Measurements from ENCODE around the gene ZNHIT6. TPM values are rescaled to one million over a fixed set of nuclear protein-coding genes. Genes with fewer than 3 reads are reported as not detected.
"Not testable (repeated sequence)": the region's sequence is repeated elsewhere in the genome, so short reads cannot be mapped to it uniquely, and the experiment has no call there.

Gene ZNHIT6
- total RNA-seq, 1 experiment from 2014 or later = 16.1 TPM

- Histone ChIP-seq H3F3A (ENCODE audit: insufficient read depth, low read depth) (0 out of 2 replicates have a peak, but pooled peaks cover 6% of the 10 kb centered on the region), H3K27ac (no peak overlapping the region), H3K4me1 (replicated peaks; ENCODE audit: insufficient read depth) (peaks cover 5% of the 10 kb centered on the region; the same call in 1 of the 2 replicates), H3K9me2 (ENCODE audit: insufficient read depth) (no peaks in the 10 kb centered on the region), H3K9me3 (ENCODE audit: insufficient read depth, low read depth) (peaks cover 11% of the 10 kb centered on the region; the same call in 1 of the 2 replicates), H3K36me3 (ENCODE audit: low read depth) (peaks cover 19% of the 10 kb centered on the region), H3K4me3 (no peak overlapping the region), H3K79me2 (ENCODE audit: low read depth) (no peaks in the 10 kb centered on the region), H4K20me1 (ENCODE audit: insufficient read depth) (no peaks in the 10 kb centered on the region), H2AFZ (no peak overlapping the region), H3K4me2 (no peak overlapping the region), H3K27me3 (ENCODE audit: insufficient read depth, low read depth) (no peaks in the 10 kb centered on the region)
- POLR2A ChIA-PET (ENCODE audit: unreplicated experiment) = no interaction called here
- BruUV-seq (replicated peaks) = no TSS peak
- no peak for TF ChIP-seq EZH2 (IDR thresholded peaks at IDR 0.05; ENCODE audit: low read depth)
- TF ChIP-seq, protein P1, sequence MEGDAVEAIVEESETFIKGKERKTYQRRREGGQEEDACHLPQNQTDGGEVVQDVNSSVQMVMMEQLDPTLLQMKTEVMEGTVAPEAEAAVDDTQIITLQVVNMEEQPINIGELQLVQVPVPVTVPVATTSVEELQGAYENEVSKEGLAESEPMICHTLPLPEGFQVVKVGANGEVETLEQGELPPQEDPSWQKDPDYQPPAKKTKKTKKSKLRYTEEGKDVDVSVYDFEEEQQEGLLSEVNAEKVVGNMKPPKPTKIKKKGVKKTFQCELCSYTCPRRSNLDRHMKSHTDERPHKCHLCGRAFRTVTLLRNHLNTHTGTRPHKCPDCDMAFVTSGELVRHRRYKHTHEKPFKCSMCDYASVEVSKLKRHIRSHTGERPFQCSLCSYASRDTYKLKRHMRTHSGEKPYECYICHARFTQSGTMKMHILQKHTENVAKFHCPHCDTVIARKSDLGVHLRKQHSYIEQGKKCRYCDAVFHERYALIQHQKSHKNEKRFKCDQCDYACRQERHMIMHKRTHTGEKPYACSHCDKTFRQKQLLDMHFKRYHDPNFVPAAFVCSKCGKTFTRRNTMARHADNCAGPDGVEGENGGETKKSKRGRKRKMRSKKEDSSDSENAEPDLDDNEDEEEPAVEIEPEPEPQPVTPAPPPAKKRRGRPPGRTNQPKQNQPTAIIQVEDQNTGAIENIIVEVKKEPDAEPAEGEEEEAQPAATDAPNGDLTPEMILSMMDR (conservative IDR thresholded peaks at IDR 0.05) = no peak
- intact Hi-C loops (cut with micrococcal nuclease; ENCODE audit: unreplicated experiment) = no loop called here
- DNase-seq = peak in 1 of 2 experiments; percentile 29
- CTCF ChIA-PET = no interaction called here
These were observed 57.6 kb downstream of the ZNHIT6 start for GRCh38 chr1:85650645-85651044.

- H3K27ac ChIP-seq = no peak overlapping the region
- H3K27me3 ChIP-seq (ENCODE audit: insufficient read depth, low read depth) = no peaks in the 10 kb centered on the region
- no peaks in the 10 kb centered on the region for H4K20me1 ChIP-seq (ENCODE audit: insufficient read depth)
- POLR2A ChIA-PET (ENCODE audit: unreplicated experiment) = no interaction called here
- H3K4me1 ChIP-seq (replicated peaks; ENCODE audit: insufficient read depth) = peaks cover 1% of the 10 kb centered on the region; the same call in 1 of the 2 replicates
- CTCF ChIA-PET = no interaction called here
- no peak overlapping the region for H3K4me2 ChIP-seq
- no peak overlapping the region for H3K4me3 ChIP-seq
- H3K36me3 ChIP-seq (ENCODE audit: low read depth) = peaks cover 14% of the 10 kb centered on the region
- no peak overlapping the region for H2AFZ ChIP-seq
- no TSS peak for BruUV-seq (replicated peaks)
- H3K79me2 ChIP-seq (ENCODE audit: low read depth) = no peaks in the 10 kb centered on the region
- no peak for TF ChIP-seq EZH2 (IDR thresholded peaks at IDR 0.05; ENCODE audit: low read depth)
- H3K9me3 ChIP-seq (ENCODE audit: insufficient read depth, low read depth) = peaks cover 11% of the 10 kb centered on the region; the same call in 1 of the 2 replicates
- 0 out of 2 replicates have a peak, but pooled peaks cover 1% of the 10 kb centered on the region for H3F3A ChIP-seq (ENCODE audit: insufficient read depth, low read depth)
- no peak for DNase-seq
- intact Hi-C loops (cut with micrococcal nuclease; ENCODE audit: unreplicated experiment) = no loop called here
- H3K9me2 ChIP-seq (ENCODE audit: insufficient read depth) = no peaks in the 10 kb centered on the region
These were observed 58.6 kb downstream of the ZNHIT6 start for GRCh38 chr1:85649591-85649990.

DNA sequence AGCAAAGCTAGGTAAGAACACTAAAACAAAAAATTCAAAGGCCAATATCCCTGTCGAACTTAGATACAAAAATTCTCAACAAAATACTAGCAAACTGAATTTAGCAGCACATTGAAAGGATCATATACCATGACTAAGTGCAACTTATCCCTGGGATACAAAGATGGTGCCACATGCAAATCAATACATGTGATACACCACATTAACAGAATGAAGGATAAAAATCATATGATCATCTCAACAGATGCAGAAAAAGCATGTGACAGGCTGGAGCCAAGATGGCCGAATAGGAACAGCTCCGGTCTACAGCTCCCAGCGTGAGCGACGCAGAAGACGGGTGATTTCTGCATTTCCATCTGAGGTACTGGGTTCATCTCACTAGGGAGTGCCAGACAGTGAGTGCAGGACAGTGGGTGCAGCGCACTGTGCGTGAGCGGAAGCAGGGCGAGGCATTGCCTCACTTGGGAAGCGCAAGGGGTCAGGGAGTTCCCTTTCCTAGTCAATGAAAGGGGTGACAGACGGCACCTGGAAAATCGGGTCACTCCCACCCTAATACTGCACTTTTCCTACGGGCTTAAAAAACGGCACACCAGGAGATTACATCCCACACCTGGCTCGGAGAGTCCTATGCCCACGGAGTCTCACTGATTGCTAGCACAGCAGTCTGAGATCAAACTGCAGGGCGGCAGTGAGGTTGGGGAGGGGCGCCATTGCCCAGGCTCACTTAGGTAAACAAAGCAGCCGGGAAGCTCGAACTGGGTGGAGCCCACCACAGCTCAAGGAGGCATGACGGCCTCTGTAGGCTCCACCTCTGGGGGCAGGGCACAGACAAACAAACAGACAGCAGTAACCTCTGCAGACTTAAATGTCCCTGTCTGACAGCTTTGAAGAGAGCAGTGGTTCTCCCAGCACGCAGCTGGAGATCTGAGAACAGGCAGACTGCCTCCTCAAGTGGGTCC, 66.4 kb downstream of the ZNHIT6 start:
- intact Hi-C loops (cut with micrococcal nuclease; ENCODE audit: unreplicated experiment) = loop anchor here (1.0 kb wide), 1 partner anchor 35 kb away; no protein-coding TSS in a partner anchor
- Histone ChIP-seq H3K4me2 (peak overlapping the region; percentile 33), H3K4me3 (peak overlapping the region; percentile 42; the same call in 1 of the 2 replicates), H3K9me3 (ENCODE audit: insufficient read depth, low read depth) (peaks cover 19% of the 10 kb centered on the region)
- peak; percentile 36 to 61 for DNase-seq
- not testable (repeated sequence) for H3K9me2 ChIP-seq (ENCODE audit: insufficient read depth); H2AFZ ChIP-seq; H3K27me3 ChIP-seq (ENCODE audit: insufficient read depth, low read depth); BruUV-seq (replicated peaks); H3K27ac ChIP-seq; H3K4me1 ChIP-seq (replicated peaks; ENCODE audit: insufficient read depth); H3K79me2 ChIP-seq (ENCODE audit: low read depth); H4K20me1 ChIP-seq (ENCODE audit: insufficient read depth); H3K36me3 ChIP-seq (ENCODE audit: low read depth); H3F3A ChIP-seq (ENCODE audit: insufficient read depth, low read depth)
- CTCF ChIA-PET = interaction anchor here (0.5 to 1.3 kb wide), 2 partner anchors 35 to 51 kb away, joined by 3 to 5 read pairs; no protein-coding TSS in a partner anchor
- POLR2A ChIA-PET (ENCODE audit: unreplicated experiment) = interaction anchor here (0.6 to 1.0 kb wide), 4 partner anchors 13 to 304 kb away, joined by 3 to 8 read pairs (median 6); partner anchors contain the start of gene DDAH1

- H3K27ac ChIP-seq; H4K20me1 ChIP-seq (ENCODE audit: insufficient read depth); H3K9me2 ChIP-seq (ENCODE audit: insufficient read depth); intact Hi-C loops (cut with micrococcal nuclease; ENCODE audit: unreplicated experiment); H3K4me3 ChIP-seq; BruUV-seq (replicated peaks); H3K4me1 ChIP-seq (replicated peaks; ENCODE audit: insufficient read depth); H3K79me2 ChIP-seq (ENCODE audit: low read depth); DNase-seq; H3K27me3 ChIP-seq (ENCODE audit: insufficient read depth, low read depth); CTCF ChIA-PET; H3K4me2 ChIP-seq; H3K36me3 ChIP-seq (ENCODE audit: low read depth); H2AFZ ChIP-seq; H3F3A ChIP-seq (ENCODE audit: insufficient read depth, low read depth): not testable (repeated sequence)
- peaks cover 19% of the 10 kb centered on the region for H3K9me3 ChIP-seq (ENCODE audit: insufficient read depth, low read depth)
- POLR2A ChIA-PET (ENCODE audit: unreplicated experiment) = interaction anchor here (0.7 kb wide), 1 partner anchor 22 kb away, joined by 4 read pairs; no protein-coding TSS in a partner anchor
These were observed 68.3 kb downstream of the ZNHIT6 start for GRCh38 chr1:85639920-85640319.

Measured in PC-9 (cell line).